Kidney glomerular epithelial cell (primary cell): Measurements from ENCODE around the gene ZDHHC19.
"Not testable (repeated sequence)": the region's sequence is repeated elsewhere in the genome, so short reads cannot be mapped to it uniquely, and the experiment has no call there.

Experiments used
- DNase-seq: peaks from one replicate; lab custom pipeline; 2025; lab: John Stamatoyannopoulos, UW

Gene ZDHHC19

DNA sequence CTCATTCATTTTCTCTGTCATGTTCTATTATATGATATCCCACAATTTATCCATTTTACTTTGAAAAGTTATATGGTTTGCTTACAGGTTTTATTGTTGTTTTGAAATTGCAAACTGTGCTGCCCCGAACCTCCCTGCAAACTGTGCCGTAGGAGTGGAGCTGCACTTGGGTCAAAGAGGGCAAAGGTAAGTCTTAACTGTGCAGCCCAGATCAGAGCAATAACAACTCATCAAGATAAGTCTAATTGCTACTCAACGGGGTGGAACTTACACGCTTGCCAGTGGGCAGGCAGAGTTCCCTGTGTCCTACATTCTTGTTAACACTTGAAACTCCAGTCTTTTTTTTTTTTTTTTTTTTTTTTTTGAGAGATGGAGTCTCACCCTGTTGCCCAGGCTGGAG is 33.2 kb downstream of the ZDHHC19 start:
- DNase-seq: no peak

DNA sequence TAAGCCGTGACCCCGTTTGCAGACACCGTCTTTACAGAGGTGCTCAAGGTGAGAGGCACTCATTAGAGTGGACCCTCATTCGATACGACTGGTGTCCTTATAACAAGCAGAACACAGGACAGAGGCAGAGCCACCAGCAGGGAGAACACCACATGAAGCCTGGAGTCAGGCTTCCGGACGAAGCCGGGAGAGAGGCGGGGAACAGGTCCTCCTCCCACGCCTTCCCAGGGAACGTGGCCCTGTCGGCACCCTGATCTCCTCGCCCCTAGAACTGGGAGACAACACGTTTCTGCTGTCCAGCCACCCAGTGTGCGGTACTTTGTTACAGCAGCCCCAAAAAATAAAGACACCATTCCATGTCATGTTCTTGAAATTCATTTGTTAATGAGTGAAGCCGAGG is 33.6 kb downstream of the ZDHHC19 start:
- no peak for DNase-seq

- DNase-seq: no peak
Measured at GRCh38 chr3:196175722-196176121, 35.5 kb downstream of the ZDHHC19 start.

GRCh38 chr3:196175116-196175625 is 36.0 kb downstream of the ZDHHC19 start:
- no peak for DNase-seq

GRCh38 chr3:196174652-196175051 is 36.5 kb downstream of the ZDHHC19 start:
- no peak for DNase-seq

GRCh38 chr3:196170296-196170695 is 40.9 kb downstream of the ZDHHC19 start:
- DNase-seq: not testable (repeated sequence)

GRCh38 chr3:196169836-196170240 is 41.4 kb downstream of the ZDHHC19 start:
- DNase-seq: no peak

DNA sequence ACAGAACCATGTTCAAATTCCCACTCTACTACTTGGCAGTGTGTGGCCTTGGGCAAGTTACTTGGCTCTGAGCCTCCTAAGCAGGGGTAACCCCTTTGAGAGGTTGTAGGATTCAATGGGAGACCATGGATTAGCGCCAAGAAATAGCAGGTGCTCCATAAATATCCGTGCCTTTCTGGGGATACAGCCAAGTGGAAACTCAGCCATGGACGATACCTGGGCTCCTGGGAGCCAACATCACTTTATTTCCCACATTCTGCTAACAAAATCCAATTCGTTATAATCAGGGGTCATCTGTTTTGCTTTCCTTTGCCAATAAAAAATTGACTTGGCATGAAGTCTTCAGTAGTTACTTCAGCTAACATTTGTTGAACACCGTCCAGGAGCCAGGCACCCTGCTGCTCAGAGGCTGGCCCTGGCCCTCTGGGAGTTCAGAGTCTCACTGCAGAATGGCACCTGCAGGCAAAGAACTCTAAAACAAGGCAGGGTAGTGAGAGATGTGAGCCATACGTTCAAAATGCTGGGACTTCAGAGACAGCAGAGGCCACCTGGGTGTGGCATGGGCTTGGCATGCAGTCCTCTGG is 42.3 kb downstream of the ZDHHC19 start:
- DNase-seq: no peak

DNA sequence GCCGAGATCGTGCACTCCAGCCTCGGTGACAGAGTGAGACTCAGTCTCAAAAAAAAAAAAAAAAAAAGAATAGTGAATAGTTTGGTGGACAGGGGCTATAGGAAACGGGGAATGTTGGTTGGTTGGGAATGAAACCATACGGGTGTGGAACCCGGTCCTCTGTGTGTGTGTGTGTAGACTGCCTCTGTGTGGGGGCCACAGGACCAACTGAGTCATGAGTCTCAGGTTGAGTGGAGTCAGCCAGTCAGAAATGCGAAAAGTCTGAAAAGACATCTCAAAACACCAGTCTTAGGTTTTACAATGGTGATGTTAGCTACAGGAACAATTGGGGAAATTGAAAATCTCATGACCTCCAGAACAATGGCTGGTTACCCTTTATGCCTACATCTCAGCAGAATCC is 44.5 kb downstream of the ZDHHC19 start:
- DNase-seq: no peak

DNA sequence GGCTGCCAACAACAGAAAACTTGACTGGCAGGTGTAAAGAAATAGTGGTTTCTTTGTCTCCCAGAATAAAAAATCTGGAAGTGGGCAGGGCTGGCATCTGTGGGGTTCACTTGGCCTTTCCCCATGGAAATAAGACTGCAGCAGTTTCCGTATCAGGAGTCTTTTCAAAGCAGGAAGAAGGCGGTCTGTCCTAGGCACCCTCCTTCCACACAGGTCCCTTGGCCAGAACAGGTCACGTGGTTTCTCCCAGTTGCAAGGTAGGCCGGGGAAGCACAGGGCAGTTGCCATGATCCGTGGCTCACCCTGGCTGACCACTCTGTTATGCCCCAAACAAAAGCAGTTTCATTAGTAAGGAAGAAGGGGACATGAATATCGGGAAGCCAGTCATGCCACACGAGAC is 45.4 kb downstream of the ZDHHC19 start:
- DNase-seq: no peak

- not testable (repeated sequence) for DNase-seq
Measured at GRCh38 chr3:196165006-196165575, 46.1 kb downstream of the ZDHHC19 start.

DNA sequence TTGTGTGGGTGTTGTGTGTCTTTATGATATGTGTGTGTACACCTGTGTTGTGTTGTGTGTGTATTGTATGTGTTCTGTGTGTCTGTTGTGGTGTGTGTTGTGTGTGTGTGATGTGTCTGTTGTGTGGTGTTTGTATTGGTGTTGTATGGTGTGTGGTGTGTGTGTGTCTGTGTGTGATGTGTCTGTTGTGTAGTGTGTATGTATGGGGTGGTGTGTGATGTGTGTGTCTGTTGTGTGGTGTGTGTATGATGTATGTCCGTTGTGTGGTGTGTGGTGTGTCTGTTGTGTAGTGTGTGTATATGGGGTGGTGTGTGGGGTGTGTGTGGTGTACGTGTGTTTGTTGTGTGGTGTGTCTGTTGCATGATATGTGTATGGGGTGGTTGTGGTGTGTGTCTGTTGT is 46.6 kb downstream of the ZDHHC19 start:
- DNase-seq: no peak

GRCh38 chr3:196163666-196164493 is 47.3 kb downstream of the ZDHHC19 start:
- DNase-seq: no peak

DNA sequence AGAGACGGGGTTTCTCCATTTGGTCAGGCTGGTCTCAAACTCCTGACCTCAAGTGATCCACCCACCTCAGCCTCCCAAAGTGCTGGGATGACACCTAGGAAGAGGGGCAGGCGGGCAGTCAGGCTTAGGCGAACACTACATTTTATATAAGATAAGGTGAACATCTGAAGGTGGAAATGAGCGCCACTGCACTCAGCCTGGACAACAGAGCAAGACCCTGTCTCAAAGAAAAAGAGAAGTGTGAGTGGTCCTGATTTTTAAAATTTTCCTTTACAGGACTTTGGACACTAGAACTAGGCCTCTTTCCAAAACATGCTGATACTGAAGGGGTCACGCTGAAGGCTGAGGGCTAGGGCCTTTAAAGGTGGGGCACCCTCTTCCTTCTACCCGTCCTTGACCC is 48.0 kb downstream of the ZDHHC19 start:
- DNase-seq: no peak

- DNase-seq: no peak
Measured at GRCh38 chr3:196162679-196163078, 48.5 kb downstream of the ZDHHC19 start.

DNA sequence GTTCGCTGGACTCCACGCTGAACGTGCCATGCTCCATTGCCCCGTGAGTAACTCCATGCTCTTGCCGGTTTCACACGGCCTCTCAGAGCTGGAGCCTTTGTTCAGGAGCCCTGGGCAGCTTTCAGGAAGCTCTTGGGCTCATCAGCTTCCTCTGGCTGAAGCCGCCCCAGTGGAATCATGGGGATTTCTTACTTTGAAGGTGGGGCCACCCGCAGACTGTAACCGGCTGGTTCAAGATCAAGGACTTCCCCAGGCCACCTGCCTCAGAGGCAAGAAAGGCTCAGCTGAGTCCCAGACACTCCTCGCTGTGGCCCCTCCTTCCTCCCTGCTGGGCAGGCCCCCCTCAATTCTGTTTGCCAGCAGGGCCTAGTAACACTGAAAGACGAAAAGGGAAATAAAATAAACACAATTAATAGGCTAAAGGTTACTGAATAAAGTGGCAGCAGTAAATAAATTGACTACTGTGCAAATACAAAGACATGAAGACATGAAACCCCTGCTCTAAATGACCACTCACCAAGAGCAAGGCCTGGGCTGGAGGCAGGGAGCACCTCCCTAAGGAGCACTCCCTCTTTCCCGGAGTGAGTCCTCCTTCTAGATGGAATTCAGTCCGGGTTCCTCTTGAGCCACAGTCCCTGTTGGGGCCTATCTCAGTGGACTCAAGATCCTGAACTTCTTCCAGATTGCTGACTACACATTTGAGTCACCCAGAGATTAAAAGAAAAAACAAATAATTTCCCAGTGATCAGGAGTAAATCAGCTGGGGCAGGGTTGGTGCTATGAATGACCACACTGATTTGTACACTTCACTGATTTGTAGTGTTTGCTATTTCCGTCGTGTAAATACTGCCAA is 51.0 kb downstream of the ZDHHC19 start:
- DNase-seq: peak; percentile 63

DNA sequence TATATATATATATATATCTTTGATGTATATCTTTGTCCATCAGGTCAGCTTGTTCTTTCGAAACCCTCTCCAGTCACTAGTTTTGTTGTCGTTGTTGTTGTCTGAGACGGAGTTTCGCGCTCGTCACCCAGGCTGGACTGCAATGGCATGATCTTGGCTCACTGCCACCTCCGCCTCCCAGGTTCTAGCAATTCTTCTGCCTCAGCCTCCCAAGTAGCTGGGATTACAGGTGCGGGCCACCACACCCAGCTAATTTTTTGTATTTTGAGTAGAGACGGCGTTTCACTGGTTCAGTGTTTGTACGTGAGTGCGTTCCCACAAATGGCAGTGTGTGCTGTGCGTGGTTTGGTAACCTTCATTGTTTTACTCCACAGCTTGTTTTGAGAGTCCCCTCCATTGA is 51.7 kb downstream of the ZDHHC19 start:
- no peak for DNase-seq

GRCh38 chr3:196156160-196156559 is 55.0 kb downstream of the ZDHHC19 start:
- no peak for DNase-seq

GRCh38 chr3:196150481-196150880 is 60.7 kb downstream of the ZDHHC19 start:
- no peak for DNase-seq

GRCh38 chr3:196149831-196150301 is 61.3 kb downstream of the ZDHHC19 start:
- no peak for DNase-seq

- no peak for DNase-seq
Measured at GRCh38 chr3:196149375-196149774, 61.8 kb downstream of the ZDHHC19 start.
